GM18505 (cell line): ENCODE data around the gene NKIRAS2.
"Not testable (repeated sequence)": the region's sequence is repeated elsewhere in the genome, so short reads cannot be mapped to it uniquely, and the experiment has no call there.

ENCODE experiments used
- ATAC-seq: cut with Tn5 transposase; IDR thresholded peaks from one replicate; pipeline ENCODE4 v1.9.1; 2021; ENCODE audit not compliant: unreplicated experiment
- POLR2A ChIP-seq: IDR thresholded peaks from 4 replicates; pipeline ENCODE4 v1.6.1; 2011; ENCODE audit warnings: borderline replicate concordance; ENCODE audit not compliant: insufficient read depth, insufficient read length; ENCODE audit errors: extremely low read depth

The NKIRAS2 gene

GRCh38 chr17:42009170-42009569, 10.7 kb upstream of the NKIRAS2 start:
- no peak for TF ChIP-seq POLR2A
- no peak for ATAC-seq

GRCh38 chr17:42010266-42010680, 9.6 kb upstream of the NKIRAS2 start:
- ATAC-seq = not testable (repeated sequence)

- no peak for TF ChIP-seq POLR2A
- ATAC-seq = no peak
Observed at GRCh38 chr17:42010898-42011516, 8.9 kb upstream of the NKIRAS2 start.

- ATAC-seq = not testable (repeated sequence)
Observed at GRCh38 chr17:42012363-42012762, 7.5 kb upstream of the NKIRAS2 start.

- not testable (repeated sequence) for ATAC-seq
Observed at GRCh38 chr17:42013740-42014139, 6.2 kb upstream of the NKIRAS2 start.

GRCh38 chr17:42016411-42016831, 3.5 kb upstream of the NKIRAS2 start:
- ATAC-seq = no peak
- no peak for TF ChIP-seq POLR2A

GRCh38 chr17:42016941-42017865, 2.7 kb upstream of the NKIRAS2 start, which contains the start of gene DNAJC7:
Gene DNAJC7 (minus strand): TSS chr17:42017439. CDS start chr17:42017416, 23 bp downstream.
- ATAC-seq = peak; percentile 74
- peak; percentile 89 for TF ChIP-seq POLR2A

GRCh38 chr17:42017866-42018200, 2.1 kb upstream of the NKIRAS2 start:
- ATAC-seq = no peak
- no peak for TF ChIP-seq POLR2A

- no peak for TF ChIP-seq POLR2A
- ATAC-seq = no peak
Observed at GRCh38 chr17:42018339-42018738, 1.6 kb upstream of the NKIRAS2 start.

GRCh38 chr17:42018988-42019387, 902 bp upstream of the NKIRAS2 start:
- TF ChIP-seq POLR2A = no peak
- ATAC-seq = no peak

GRCh38 chr17:42020845-42021244, 955 bp downstream of the NKIRAS2 start:
- ATAC-seq = not testable (repeated sequence)

- no peak for ATAC-seq
- no peak for TF ChIP-seq POLR2A
Observed at GRCh38 chr17:42023524-42024349, 3.8 kb downstream of the NKIRAS2 start.

GRCh38 chr17:42025191-42025579, 5.3 kb downstream of the NKIRAS2 start:
- no peak for ATAC-seq
- TF ChIP-seq POLR2A = no peak

- TF ChIP-seq POLR2A = no peak
- ATAC-seq = no peak
Observed at GRCh38 chr17:42025936-42026335, 6.0 kb downstream of the NKIRAS2 start.
